ENCODE results near the gene ERVK3-1.
"Not testable (repeated sequence)": the region's sequence is repeated elsewhere in the genome, so short reads cannot be mapped to it uniquely, and the experiment has no call there.

DNA sequence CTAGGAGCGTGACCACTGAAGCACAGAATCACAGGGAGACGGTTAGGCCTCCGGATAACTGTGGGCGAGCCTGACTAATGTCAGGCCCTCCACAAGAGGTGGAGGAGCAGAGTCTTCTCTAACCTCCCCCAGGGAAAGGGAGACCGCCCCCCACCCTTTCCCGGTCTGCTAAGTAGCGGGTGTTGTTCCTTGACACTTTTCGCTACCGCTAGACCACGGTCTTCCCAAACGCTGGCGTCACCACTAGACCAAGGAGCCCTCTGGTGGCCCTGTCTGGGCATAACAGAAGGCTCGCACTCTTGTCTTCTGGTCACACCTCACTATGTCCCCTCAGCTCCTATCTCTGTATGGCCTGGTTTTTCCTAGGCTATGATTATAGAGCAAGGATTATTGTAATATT is 5.5 kb downstream of the ERVK3-1 start:
- not testable (repeated sequence) for TF ChIP-seq SUZ12 (IDR thresholded peaks at IDR 0.05; ENCODE audit: extremely low read depth, insufficient read depth, insufficient read length); ZNF274 (IDR thresholded peaks at IDR 0.05; ENCODE audit: low read depth, low read length)

All from NT2/D1 (cell line).